Stomach smooth muscle (tissue), 2 donors: ENCODE data around the gene NAPA.
A peak's percentile ranks its signal among the peaks of the same experiment; 100 is the strongest.

Experiments
- H3K27ac ChIP-seq: one replicate; pipeline ENCODE4 v1.7.0; 2013; ENCODE audit warnings: mild to moderate bottlenecking, low read length, inconsistent platforms
- H3K27me3 ChIP-seq, 2 donors: one replicate each; pipeline ENCODE4 v1.7.0; 2013; ENCODE audit warnings: low read length in 2 of 2; ENCODE audit not compliant: insufficient read depth in 2 of 2, control insufficient read depth in 1 of 2
- H3K36me3 ChIP-seq, 2 donors: one replicate each; pipeline ENCODE4 v1.7.0; 2013; ENCODE audit warnings: low read length in 2 of 2; ENCODE audit not compliant: control insufficient read depth in 2 of 2, insufficient read depth in 2 of 2
- H3K4me1 ChIP-seq: one replicate; pipeline ENCODE4 v1.7.0; 2013; ENCODE audit warnings: low read length; ENCODE audit not compliant: control insufficient read depth, insufficient read depth
- H3K4me3 ChIP-seq, 2 donors: one replicate each; pipeline ENCODE4 v1.7.0; 2013; ENCODE audit warnings: low read length in 2 of 2
- H3K9ac ChIP-seq, 2 donors: one replicate each; pipeline ENCODE4 v1.7.0; 2013; ENCODE audit warnings: low read length in 2 of 2, mild to moderate bottlenecking in 1 of 2
- H3K9me3 ChIP-seq, 2 donors: one replicate each; pipeline ENCODE4 v1.7.0; 2013; ENCODE audit warnings: low read length in 2 of 2; ENCODE audit not compliant: control insufficient read depth in 2 of 2
- donor health status: healthy.
- donor health status: Pancreatic carcinoma.

The NAPA gene

DNA sequence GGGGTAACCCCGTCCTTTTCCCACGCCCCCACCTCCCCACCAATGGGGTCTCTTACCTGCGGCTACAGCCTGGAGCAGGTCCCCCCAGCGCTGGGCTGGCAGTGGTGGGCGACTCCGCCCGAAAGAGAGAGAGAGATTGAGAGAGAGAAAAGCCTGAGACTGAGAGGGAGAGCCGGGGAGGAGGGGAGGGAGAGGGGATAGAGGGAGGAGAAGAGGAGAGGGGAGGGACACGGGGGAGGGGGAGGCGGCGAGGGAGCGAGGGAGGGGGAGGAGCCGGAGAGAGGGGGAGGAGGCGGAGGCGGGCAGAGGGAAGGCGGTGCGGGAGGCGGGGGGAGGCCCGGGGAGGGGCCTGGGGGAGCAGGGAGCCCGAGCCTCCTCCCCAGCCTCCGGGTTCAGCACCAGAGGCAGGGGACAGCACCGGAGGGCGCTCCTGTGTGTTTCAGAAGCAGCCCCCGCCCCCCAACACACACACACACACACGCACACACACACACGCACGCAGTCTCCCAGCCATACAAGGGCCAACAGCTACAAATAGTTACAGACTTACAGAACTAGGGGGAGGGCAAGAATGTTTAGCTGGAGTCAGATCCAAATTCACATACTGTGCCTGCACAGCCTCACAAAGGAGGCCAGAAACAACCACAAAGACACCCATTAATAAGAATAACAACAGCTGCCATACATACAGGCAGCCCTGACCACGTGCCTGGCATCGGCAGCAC, 43.0 kb downstream of the NAPA start, which contains the start of gene SLC8A2:
Gene SLC8A2 (minus strand): TSS at position 161 of the 725 bp plus-strand sequence. CDS start 5,490 bp downstream, outside the sequence.
- Histone ChIP-seq H3K4me3 (peak within 1 kb of the TSS; percentile 72 to 81), H3K9ac (peak within 1 kb of the TSS; percentile 74 to 76), H3K4me1 (peaks cover 38% of the 10 kb centered on the region), H3K9me3 (no peaks in the 10 kb centered on the region), H3K36me3 (no peaks in the 10 kb centered on the region), H3K27ac (peak within 1 kb of the TSS; percentile 67), H3K27me3 (peaks cover 0 to 2% of the 10 kb centered on the region in 2 donors)

DNA sequence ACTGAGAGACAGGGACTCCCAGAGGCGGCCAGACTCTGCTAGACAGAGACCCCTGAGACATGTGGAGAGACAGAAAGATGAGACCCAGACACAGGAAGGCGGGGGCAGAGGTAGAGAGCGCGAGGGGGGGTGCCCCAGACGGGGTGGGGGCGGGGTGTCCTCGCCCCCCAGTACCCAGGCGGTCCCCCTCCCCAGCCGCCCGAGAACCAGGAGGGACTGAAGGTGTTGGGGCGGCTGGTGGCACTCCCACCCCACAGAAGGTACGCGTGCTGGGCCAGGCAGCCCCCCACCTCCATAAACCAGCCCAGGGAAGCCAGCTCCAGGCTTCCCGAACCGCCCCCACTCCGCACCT, 43.5 kb downstream of the NAPA start:
- Histone ChIP-seq H3K9me3 (no peaks in the 10 kb centered on the region), H3K36me3 (no peaks in the 10 kb centered on the region), H3K9ac (peak overlapping the region; percentile 74 to 76), H3K27me3 (peaks cover 0 to 2% of the 10 kb centered on the region in 2 donors), H3K27ac (peak overlapping the region; percentile 67), H3K4me1 (peaks cover 38% of the 10 kb centered on the region), H3K4me3 (peak overlapping the region; percentile 72 to 78)

DNA sequence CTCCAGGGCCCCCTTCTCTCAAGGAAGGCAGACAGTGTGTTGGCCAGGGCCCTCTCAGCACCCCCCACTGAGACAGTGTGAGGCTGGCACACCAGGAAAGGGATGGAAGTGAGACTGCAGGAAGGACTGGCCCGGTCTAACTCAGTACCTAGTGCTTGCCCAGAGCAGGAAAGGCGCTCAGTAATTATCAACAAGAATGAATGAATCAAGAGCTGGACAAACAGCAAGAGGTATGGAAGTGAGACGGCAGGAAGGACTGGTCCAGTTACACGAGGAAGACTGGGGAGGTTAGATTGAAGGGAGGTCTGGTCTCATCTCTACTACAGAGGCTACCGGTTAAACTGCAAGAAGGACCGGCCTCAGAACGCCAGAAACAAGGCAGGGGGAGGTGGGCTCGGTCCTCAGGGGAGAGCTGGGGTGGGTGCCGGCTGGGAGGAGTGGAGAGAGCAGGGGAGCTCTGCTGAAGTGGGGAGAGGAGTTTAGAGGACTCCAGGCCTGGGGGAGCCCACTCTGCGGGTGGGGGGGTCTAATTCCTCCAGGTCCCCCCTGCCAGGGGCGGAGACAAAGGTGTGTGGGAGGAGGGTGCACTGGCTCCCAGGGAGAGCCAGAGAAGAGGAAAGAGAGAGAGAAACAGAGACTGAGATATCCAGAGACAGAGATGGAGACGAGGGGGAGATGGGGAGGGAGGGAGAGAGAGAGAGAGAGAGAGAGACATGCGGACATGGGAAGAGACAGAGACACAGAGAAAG, 44.2 kb downstream of the NAPA start:
- peak overlapping the region; percentile 67 for H3K27ac ChIP-seq
- H3K4me3 ChIP-seq = peak overlapping the region; percentile 72 to 78
- H3K27me3 ChIP-seq = peaks cover 0 to 2% of the 10 kb centered on the region in 2 donors
- H3K9me3 ChIP-seq = no peaks in the 10 kb centered on the region
- H3K9ac ChIP-seq = peak overlapping the region; percentile 74 to 76
- no peaks in the 10 kb centered on the region for H3K36me3 ChIP-seq
- peaks cover 38% of the 10 kb centered on the region for H3K4me1 ChIP-seq

DNA sequence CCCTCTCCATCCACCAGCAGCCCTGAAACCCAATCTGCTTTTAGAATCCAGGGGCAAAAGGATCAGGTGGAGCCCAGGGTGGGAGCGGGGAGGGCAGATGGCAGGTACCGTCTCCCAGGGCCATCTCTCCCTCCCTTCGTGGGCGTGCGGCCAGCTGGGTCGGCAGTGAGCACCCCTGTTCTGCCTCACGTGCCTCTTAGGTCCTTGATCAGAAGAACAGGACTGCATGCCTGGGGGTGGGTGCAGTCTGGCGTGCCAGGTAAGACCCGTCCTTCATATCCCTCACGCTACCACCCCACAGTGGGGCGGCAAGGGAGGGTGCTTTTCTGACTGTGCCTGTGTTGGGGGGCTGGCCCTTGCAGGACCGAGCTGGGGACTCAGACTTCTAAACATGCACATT, 45.1 kb downstream of the NAPA start:
- Histone ChIP-seq H3K27me3 (peaks cover 0 to 3% of the 10 kb centered on the region in 2 donors), H3K9me3 (no peaks in the 10 kb centered on the region), H3K4me1 (peaks cover 38% of the 10 kb centered on the region), H3K36me3 (peaks cover 3 to 4% of the 10 kb centered on the region in 2 donors), H3K4me3 (peak overlapping the region; percentile 72 to 78), H3K27ac (peak overlapping the region; percentile 67), H3K9ac (peak overlapping the region; percentile 51 to 61)

DNA sequence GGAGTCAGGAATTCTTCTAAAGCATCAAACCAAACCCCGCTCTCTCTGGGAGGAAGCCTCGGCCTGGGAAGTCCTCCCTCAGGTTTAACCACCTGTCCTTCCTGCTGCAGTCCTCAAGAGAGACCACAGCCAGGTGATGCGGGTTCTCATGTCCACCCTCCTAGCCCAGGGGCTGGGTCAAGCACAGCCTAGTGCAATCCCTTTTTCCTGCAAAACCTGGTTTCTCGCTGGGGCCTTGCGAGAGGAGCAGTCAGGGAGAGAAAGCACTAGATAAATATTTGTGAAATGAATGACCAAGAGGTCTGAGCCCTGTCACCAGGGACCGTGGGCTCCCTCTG, 45.5 kb downstream of the NAPA start:
- Histone ChIP-seq H3K4me3 (peak overlapping the region; percentile 72 to 78), H3K9ac (peak overlapping the region in 1 of 2 donors; percentile 61), H3K4me1 (peaks cover 38% of the 10 kb centered on the region), H3K36me3 (peaks cover 3 to 5% of the 10 kb centered on the region in 2 donors), H3K9me3 (no peaks in the 10 kb centered on the region), H3K27me3 (peaks cover 0 to 3% of the 10 kb centered on the region in 2 donors), H3K27ac (peak overlapping the region; percentile 67)

DNA sequence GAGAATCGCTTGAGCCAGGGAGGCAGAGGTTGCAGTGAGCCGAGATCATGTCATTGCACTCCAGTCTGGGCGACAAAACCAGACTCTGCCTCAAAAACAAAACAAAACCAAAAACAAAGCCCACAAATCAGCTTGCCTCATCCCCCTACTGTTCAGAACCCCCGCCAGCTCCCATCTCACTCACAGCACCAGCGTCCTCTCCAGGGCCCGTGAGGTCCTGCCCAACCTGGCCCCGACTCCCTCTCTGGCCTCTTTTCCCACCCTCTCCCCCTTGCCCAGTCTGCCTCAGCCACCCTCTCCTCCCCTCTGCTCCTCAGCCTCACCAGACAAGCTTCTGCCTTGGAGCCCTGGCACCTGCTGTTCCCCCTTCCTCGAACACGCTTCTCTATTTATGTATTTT, 46.9 kb downstream of the NAPA start:
- Histone ChIP-seq H3K4me1 (peaks cover 38% of the 10 kb centered on the region), H3K9me3 (no peaks in the 10 kb centered on the region), H3K4me3 (no peak overlapping the region), H3K27ac (peak overlapping the region; percentile 67), H3K36me3 (peaks cover 3 to 5% of the 10 kb centered on the region in 2 donors), H3K27me3 (peaks cover 0 to 3% of the 10 kb centered on the region in 2 donors), H3K9ac (no peak overlapping the region)

DNA sequence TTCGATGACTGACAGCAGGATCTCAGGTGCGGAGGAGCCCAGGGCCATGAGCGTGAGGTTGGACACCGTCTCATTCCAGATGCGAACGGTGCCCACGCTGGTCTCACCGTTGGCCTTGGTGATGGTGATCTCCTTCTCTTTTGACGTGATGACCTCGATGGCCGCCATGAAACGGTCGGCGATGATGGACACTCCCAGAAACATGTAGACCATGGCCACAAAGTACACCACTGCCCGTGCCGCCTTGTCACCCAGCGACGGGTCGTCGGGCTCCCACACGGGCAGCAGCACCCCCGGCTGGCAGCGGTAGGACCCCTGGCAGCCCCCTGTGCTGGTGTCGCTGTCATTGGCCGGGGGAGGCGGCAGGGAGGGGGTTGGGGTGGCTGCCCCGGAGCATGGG, 48.9 kb downstream of the NAPA start:
- Histone ChIP-seq H3K27ac (no peak overlapping the region), H3K36me3 (peaks cover 3 to 10% of the 10 kb centered on the region in 2 donors), H3K9ac (no peak overlapping the region), H3K4me1 (peaks cover 29% of the 10 kb centered on the region), H3K27me3 (peaks cover 0 to 3% of the 10 kb centered on the region in 2 donors), H3K9me3 (no peaks in the 10 kb centered on the region), H3K4me3 (no peak overlapping the region)

DNA sequence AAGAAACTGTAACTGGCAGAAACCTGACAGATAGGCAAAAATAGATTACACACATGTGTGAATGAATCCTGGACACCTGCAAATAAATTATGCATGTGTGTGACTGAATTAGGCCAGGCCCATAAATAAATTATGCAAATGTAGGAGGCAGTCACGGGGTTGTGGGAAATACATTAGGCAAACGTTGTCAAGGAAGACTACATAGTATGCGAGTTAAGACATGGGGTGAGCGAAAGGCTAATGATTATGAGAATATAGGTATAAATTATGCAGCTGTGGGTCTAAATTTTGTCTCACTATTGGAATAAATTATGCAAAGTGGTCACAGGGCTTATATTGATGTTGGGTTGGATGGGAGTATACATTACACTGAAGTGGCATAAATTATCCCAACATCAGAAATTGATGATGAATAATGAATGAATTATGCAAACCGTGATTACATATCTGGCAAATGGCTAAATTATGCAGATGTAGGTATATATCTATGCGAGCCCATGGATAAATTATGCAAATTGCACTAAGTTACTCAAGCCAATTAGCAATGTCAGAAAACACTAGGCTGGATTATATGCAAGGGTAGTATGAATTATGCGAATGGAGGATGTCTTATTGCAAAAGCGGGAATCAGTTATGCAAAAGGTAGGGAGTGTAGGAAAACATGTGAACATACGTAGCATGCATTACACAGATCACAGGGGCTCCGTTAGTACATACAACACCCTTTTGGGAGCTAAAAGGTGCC, 50.0 kb downstream of the NAPA start:
- H3K4me3 ChIP-seq = no peak overlapping the region
- no peaks in the 10 kb centered on the region for H3K9me3 ChIP-seq
- H3K27me3 ChIP-seq = peaks cover 0 to 4% of the 10 kb centered on the region in 2 donors
- H3K9ac ChIP-seq = no peak overlapping the region
- H3K36me3 ChIP-seq = peaks cover 3 to 10% of the 10 kb centered on the region in 2 donors
- H3K4me1 ChIP-seq = peaks cover 18% of the 10 kb centered on the region
- H3K27ac ChIP-seq = no peak overlapping the region

DNA sequence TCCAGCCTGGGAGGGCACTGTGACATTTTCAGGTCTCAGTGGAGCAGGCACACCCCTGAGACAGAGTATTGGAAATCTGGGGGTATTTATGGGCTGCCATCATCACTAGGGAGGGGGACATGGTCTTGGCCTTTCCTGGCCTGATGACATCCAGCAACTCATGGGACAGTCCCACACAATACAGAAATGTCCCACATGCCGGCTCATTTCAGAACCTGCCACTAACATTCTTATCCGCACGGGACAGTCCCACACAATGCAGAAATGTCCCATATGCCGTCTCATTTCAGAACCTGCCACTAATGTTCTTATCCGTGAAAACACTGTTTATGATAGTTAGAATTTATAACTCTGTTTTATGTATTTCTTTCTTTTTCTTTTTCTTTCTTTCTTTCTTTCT, 53.0 kb downstream of the NAPA start:
- Histone ChIP-seq H3K36me3 (peaks cover 3 to 10% of the 10 kb centered on the region in 2 donors), H3K9ac (no peak overlapping the region), H3K4me1 (no peaks in the 10 kb centered on the region), H3K4me3 (no peak overlapping the region), H3K27me3 (peaks cover 0 to 8% of the 10 kb centered on the region in 2 donors), H3K27ac (no peak overlapping the region), H3K9me3 (no peaks in the 10 kb centered on the region)

DNA sequence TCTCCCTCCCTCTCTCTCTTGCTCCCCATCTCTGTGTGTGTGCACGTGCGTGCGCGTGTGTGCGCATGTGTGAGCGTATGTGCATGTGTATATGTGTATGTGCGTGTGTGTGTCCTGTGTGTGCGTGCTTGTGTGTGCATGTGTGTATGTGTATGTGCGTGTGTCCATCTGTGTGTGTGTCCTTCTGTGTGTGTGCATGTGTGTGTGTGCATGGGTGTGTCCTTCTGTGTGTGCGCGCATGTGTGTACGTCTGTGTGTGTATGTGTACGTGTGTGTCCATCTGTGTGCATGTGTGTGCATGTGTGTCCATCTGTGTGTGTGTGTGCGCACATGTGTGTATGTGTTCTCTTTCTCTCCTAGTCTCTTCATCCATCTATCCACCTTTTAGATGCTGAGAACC, 55.4 kb downstream of the NAPA start:
- Histone ChIP-seq H3K4me3 (no peak overlapping the region), H3K4me1 (no peaks in the 10 kb centered on the region), H3K36me3 (peaks cover 5 to 13% of the 10 kb centered on the region in 2 donors), H3K27ac (no peak overlapping the region), H3K9me3 (peaks cover 0 to 4% of the 10 kb centered on the region in 2 donors), H3K27me3 (peaks cover 0 to 6% of the 10 kb centered on the region in 2 donors), H3K9ac (no peak overlapping the region)
